Breast epithelium (tissue), 3 donors: Measurements from ENCODE around the gene DHFR2.

Experiments used
- POLR2AphosphoS5 ChIP-seq, 3 donors: sonication (generic); formaldehyde crosslinking; IDR thresholded peaks; one replicate each; pipeline ENCODE4 v1.6.1; 2017; ENCODE audit warnings: antibody characterized with exemption in 3 of 3
- TF ChIP-seq, protein P1 (sequence below), 3 donors: fragments of 450-650 bp; IDR thresholded peaks; one replicate each; pipeline ENCODE4 v1.5.1; 2016 to 2017; ENCODE audit warnings: antibody characterized with exemption in 3 of 3, mild to moderate bottlenecking in 3 of 3, moderate library complexity in 3 of 3

DNA sequence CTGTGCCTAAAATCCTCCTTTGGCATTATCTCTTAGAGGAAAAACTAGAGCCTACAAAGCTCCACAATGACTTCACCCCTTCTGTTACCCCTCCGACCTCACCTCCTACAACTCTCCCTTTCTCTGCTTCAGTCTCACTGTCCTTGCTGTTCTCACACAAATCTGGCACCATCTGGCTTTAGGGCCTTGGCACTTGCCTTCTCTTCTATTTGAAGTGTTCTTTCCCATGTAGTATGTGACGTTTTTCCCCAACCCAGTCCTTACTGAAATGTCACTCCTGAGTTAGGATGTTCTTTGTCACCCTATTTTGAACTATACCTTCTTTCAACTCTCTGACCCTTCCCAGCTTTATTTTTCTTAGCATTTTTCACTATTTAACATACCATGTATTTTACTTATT is 43.1 kb downstream of the DHFR2 start:
- TF ChIP-seq, protein P1, sequence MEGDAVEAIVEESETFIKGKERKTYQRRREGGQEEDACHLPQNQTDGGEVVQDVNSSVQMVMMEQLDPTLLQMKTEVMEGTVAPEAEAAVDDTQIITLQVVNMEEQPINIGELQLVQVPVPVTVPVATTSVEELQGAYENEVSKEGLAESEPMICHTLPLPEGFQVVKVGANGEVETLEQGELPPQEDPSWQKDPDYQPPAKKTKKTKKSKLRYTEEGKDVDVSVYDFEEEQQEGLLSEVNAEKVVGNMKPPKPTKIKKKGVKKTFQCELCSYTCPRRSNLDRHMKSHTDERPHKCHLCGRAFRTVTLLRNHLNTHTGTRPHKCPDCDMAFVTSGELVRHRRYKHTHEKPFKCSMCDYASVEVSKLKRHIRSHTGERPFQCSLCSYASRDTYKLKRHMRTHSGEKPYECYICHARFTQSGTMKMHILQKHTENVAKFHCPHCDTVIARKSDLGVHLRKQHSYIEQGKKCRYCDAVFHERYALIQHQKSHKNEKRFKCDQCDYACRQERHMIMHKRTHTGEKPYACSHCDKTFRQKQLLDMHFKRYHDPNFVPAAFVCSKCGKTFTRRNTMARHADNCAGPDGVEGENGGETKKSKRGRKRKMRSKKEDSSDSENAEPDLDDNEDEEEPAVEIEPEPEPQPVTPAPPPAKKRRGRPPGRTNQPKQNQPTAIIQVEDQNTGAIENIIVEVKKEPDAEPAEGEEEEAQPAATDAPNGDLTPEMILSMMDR (IDR thresholded peaks at IDR 0.05) = no peak
- no peak for TF ChIP-seq POLR2AphosphoS5 (IDR thresholded peaks at IDR 0.05)
